PC-3 (cell line): ENCODE results near the gene PIPOX. TPM values are rescaled to one million over a fixed set of nuclear protein-coding genes. Genes with fewer than 3 reads are reported as not detected.

ENCODE experiments used
- ATAC-seq: fragments of 200-7000 bp; cut with Tn5 transposase; 2 replicates; pipeline ENCODE4 v1.9.1; 2020; ENCODE audit warnings: mild to moderate bottlenecking, moderate library complexity
- BruUV-seq: library from RNA; stranded (reverse); fragments of 400-500 nt; replicated peaks from 2 replicates; lab custom pipeline; 2021; lab: Mats Ljungman, UMichigan
- CTCF ChIA-PET: fragments of 300-600 bp; sonication (Branson Sonifier 250); formaldehyde crosslinking; loops from one replicate; lab custom pipeline; 2022; ENCODE audit warnings: antibody characterized with exemption; lab: Charles Lee
- POLR2A ChIA-PET: fragments of 300-600 bp; sonication (Branson Sonifier 250); formaldehyde crosslinking; loops from one replicate; lab custom pipeline; 2022; ENCODE audit warnings: antibody characterized with exemption; ENCODE audit not compliant: unreplicated experiment; lab: Charles Lee
- DNase-seq: peaks from one replicate; pipeline ENCODE4 v3.0.0-alpha.2; 2015
- H2AFZ ChIP-seq: fragments of 300-600 bp; sonication (generic); 2 replicates; pipeline ENCODE4 v1.6.0; 2016; ENCODE audit warnings: antibody characterized with exemption, low read length
- H3F3A ChIP-seq: fragments of 300-600 bp; sonication (generic); one replicate; pipeline ENCODE4 v1.6.0; 2017; ENCODE audit warnings: antibody characterized with exemption, low read length, control low read depth, mild to moderate bottlenecking; ENCODE audit not compliant: unreplicated experiment
- H3K27ac ChIP-seq: fragments of 300-600 bp; sonication (generic); 2 replicates; pipeline ENCODE4 v1.5.1; 2016; ENCODE audit warnings: mild to moderate bottlenecking, low read length
- H3K27me3 ChIP-seq: fragments of 300-600 bp; sonication (generic); 2 replicates; pipeline ENCODE4 v1.6.1; 2016; ENCODE audit warnings: low read length, mixed read lengths
- H3K36me3 ChIP-seq: fragments of 300-600 bp; sonication (generic); 2 replicates; pipeline ENCODE4 v1.6.1; 2016; ENCODE audit warnings: low read depth, mixed run types, low read length, mixed read lengths
- H3K4me1 ChIP-seq: fragments of 300-600 bp; sonication (generic); 2 replicates; pipeline ENCODE4 v1.5.1; 2016; ENCODE audit warnings: low read length; ENCODE audit not compliant: insufficient read depth
- H3K4me2 ChIP-seq: fragments of 300-600 bp; sonication (generic); 2 replicates; pipeline ENCODE4 v1.6.0; 2016; ENCODE audit warnings: low read length
- H3K4me3 ChIP-seq: fragments of 300-600 bp; sonication (generic); 2 replicates; pipeline ENCODE4 v1.5.1; 2016; ENCODE audit warnings: mild to moderate bottlenecking, low read length, mixed read lengths
- H3K79me2 ChIP-seq: fragments of 300-600 bp; sonication (generic); 2 replicates; pipeline ENCODE4 v1.6.1; 2017; ENCODE audit warnings: low read length, mixed read lengths
- H3K9ac ChIP-seq: fragments of 300-600 bp; sonication (generic); 2 replicates; pipeline ENCODE4 v1.6.0; 2016; ENCODE audit warnings: mild to moderate bottlenecking, low read length
- H3K9me2 ChIP-seq: fragments of 300-600 bp; sonication (generic); replicated peaks from 2 replicates; pipeline ENCODE4 v1.6.1; 2016; ENCODE audit warnings: mixed run types, low read length, mixed read lengths
- H3K9me3 ChIP-seq: fragments of 300-600 bp; sonication (generic); 2 replicates; pipeline ENCODE4 v1.6.1; 2016; ENCODE audit warnings: low read length, mixed read lengths
- H4K20me1 ChIP-seq: fragments of 300-600 bp; sonication (generic); 2 replicates; pipeline ENCODE4 v1.6.1; 2016; ENCODE audit warnings: low read length, mixed read lengths
- EZH2 ChIP-seq: fragments of 300-600 bp; sonication (generic); IDR thresholded peaks from one replicate; pipeline ENCODE4 v1.6.1; 2017; ENCODE audit warnings: antibody characterized with exemption, mild to moderate bottlenecking, low read length; ENCODE audit not compliant: unreplicated experiment
- EZH2phosphoT487 ChIP-seq: fragments of 300-600 bp; sonication (generic); IDR thresholded peaks from 2 replicates; pipeline ENCODE4 v1.6.1; 2018; ENCODE audit warnings: mild to moderate bottlenecking, antibody characterized with exemption, low read length, borderline replicate concordance
- intact Hi-C: fragments of 100-400 bp; cut with micrococcal nuclease; formaldehyde crosslinking; loops from 2 replicates; pipeline ENCODE4 v1.9.0; 2023
- total RNA-seq: library from RNA; depleted of rRNA; stranded (reverse); fragments of >200 nt; gene quantifications from 2 replicates; pipeline ENCODE4 v1.2.3, GENCODE V29; 2014
- TF ChIP-seq, protein P1 (sequence below): fragments of 300-600 bp; sonication (generic); conservative IDR thresholded peaks from 2 replicates; pipeline ENCODE4 v1.5.1; 2017; ENCODE audit warnings: antibody characterized with exemption, low read depth, mild to moderate bottlenecking, low read length

Gene PIPOX
- total RNA-seq, 1 experiment from 2014 or later, result 0.87 TPM

DNA sequence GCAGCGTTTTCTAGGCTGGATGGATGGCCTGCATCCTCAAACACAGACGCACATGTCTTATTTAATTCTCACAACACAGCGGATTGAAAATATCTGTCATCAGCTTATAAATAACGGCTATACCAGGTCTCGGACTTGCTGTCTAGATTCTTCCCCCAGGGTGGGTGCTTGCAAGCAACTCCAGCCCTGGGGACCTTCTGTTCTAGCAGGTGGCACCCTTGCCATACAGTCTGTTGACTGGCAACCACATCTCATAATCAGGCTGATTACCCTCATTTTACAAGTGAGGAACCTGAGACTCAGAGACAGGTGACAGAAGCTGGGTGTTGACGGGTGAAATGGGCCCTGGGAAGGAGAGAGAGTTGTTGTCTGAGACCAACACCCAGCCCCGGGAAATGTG lies 20.9 kb upstream of the PIPOX start:
- Histone ChIP-seq H3K4me3 (no peak overlapping the region), H3F3A (no peaks in the 10 kb centered on the region), H4K20me1 (no peaks in the 10 kb centered on the region), H2AFZ (no peak overlapping the region), H3K27ac (no peak overlapping the region), H3K79me2 (no peaks in the 10 kb centered on the region), H3K9me2 (no peaks in the 10 kb centered on the region), H3K36me3 (no peaks in the 10 kb centered on the region), H3K4me1 (no peaks in the 10 kb centered on the region), H3K27me3 (peaks cover 60% of the 10 kb centered on the region), H3K4me2 (no peak overlapping the region), H3K9ac (no peak overlapping the region), H3K9me3 (no peaks in the 10 kb centered on the region)
- TF ChIP-seq EZH2 (no peak), EZH2phosphoT487 (no peak)
- TF ChIP-seq, protein P1, sequence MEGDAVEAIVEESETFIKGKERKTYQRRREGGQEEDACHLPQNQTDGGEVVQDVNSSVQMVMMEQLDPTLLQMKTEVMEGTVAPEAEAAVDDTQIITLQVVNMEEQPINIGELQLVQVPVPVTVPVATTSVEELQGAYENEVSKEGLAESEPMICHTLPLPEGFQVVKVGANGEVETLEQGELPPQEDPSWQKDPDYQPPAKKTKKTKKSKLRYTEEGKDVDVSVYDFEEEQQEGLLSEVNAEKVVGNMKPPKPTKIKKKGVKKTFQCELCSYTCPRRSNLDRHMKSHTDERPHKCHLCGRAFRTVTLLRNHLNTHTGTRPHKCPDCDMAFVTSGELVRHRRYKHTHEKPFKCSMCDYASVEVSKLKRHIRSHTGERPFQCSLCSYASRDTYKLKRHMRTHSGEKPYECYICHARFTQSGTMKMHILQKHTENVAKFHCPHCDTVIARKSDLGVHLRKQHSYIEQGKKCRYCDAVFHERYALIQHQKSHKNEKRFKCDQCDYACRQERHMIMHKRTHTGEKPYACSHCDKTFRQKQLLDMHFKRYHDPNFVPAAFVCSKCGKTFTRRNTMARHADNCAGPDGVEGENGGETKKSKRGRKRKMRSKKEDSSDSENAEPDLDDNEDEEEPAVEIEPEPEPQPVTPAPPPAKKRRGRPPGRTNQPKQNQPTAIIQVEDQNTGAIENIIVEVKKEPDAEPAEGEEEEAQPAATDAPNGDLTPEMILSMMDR, result no peak
- POLR2A ChIA-PET, result no interaction called here
- DNase-seq, result no peak
- intact Hi-C loops, result no loop called here
- CTCF ChIA-PET, result no interaction called here
- no peak for ATAC-seq
- BruUV-seq, result no TSS peak

DNA sequence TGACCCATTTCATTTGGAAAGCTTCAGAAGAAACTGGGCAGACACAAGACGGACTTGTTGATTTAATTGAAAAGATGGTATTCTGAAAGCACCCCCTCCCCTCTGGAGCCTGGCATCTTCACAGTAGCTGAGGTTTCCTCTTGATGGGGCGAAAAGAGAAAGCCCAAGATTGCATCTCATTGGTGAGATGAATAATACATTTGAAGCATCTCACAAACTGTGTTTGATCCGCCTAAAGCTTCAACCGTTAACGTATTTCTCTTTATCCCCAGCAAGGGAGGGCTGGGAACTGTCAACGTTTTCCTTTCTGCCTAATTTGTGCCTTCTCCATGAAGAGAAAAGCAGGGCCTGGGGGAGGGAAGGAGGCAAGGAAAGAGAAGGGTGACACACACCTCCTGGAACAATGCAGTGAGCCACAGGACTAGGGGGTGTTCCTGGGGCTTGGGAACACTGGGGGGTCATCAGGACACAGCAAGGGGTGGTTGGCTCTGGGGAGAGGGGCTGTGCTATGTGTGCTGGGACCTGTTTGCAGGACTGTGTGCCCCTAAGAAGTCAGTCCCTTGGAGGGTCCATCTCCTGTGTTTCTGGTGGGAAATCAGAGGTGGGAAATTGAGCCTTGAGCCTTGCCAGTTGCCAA lies 18.5 kb upstream of the PIPOX start:
- Histone ChIP-seq H3K9me3 (no peaks in the 10 kb centered on the region), H3K4me2 (no peak overlapping the region), H3K36me3 (no peaks in the 10 kb centered on the region), H2AFZ (no peak overlapping the region), H3K4me3 (no peak overlapping the region), H3K27me3 (peaks cover 74% of the 10 kb centered on the region), H3K27ac (no peak overlapping the region), H3F3A (no peaks in the 10 kb centered on the region), H3K79me2 (no peaks in the 10 kb centered on the region), H4K20me1 (no peaks in the 10 kb centered on the region), H3K9ac (no peak overlapping the region), H3K9me2 (no peaks in the 10 kb centered on the region), H3K4me1 (no peaks in the 10 kb centered on the region)
- CTCF ChIA-PET, result no interaction called here
- intact Hi-C loops, result no loop called here
- ATAC-seq (no peak), DNase-seq (no peak)
- BruUV-seq, result no TSS peak
- TF ChIP-seq EZH2phosphoT487 (no peak), EZH2 (no peak)
- TF ChIP-seq, protein P1, result no peak
- POLR2A ChIA-PET, result no interaction called here

DNA sequence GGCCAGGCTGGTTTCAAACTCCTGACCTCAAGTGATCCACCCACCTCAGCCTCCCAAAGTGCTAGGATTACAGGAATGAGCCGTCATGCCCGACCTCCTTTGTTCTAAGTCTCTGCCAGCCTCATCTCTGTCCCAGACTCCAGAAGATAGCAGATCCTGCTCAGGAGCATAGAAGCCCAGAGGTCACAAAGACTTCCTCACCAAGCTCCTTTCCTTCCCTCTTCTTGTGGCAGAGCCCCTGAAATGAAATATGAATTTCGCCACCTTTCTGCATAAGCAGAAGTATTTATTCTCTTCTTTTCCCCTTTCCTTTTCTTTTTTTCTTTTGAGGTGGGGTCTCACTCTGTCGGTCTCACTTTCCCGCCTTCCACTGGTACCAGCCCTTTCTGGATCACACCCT lies 11.5 kb upstream of the PIPOX start:
- intact Hi-C loops, result no loop called here
- Histone ChIP-seq H3F3A (no peaks in the 10 kb centered on the region), H3K9me2 (no peaks in the 10 kb centered on the region), H3K27ac (no peak overlapping the region), H3K4me1 (no peaks in the 10 kb centered on the region), H3K36me3 (no peaks in the 10 kb centered on the region), H3K9ac (no peak overlapping the region), H3K79me2 (no peaks in the 10 kb centered on the region), H3K4me3 (no peak overlapping the region), H4K20me1 (no peaks in the 10 kb centered on the region), H3K9me3 (no peaks in the 10 kb centered on the region), H3K27me3 (peaks cover 91% of the 10 kb centered on the region), H3K4me2 (no peak overlapping the region), H2AFZ (no peak overlapping the region)
- POLR2A ChIA-PET, result no interaction called here
- DNase-seq, result no peak
- no TSS peak for BruUV-seq
- CTCF ChIA-PET, result no interaction called here
- no peak for ATAC-seq
- TF ChIP-seq, protein P1, result no peak
- TF ChIP-seq EZH2 (no peak), EZH2phosphoT487 (no peak)
